Measurements from ENCODE around the gene MYO9B.

- TF ChIP-seq CTCF (optimal IDR thresholded peaks at IDR 0.05 in 1 of 3, IDR thresholded peaks at IDR 0.05 in 1 of 3, conservative IDR thresholded peaks at IDR 0.05 in 1 of 3; ENCODE audit: extremely low read depth in 1 of 3, insufficient read depth in 2 of 3, low read length in 3 of 3) (no peak), EZH2 (IDR thresholded peaks at IDR 0.05; ENCODE audit: low read length) (no peak)
Observed at GRCh38 chr19:17075864-17076542, 426 bp downstream of the MYO9B start.
